Nephron (organoid): ENCODE data around the gene CFB.

ENCODE experiments used
- H3K27ac Mint-ChIP-seq, 3 experiments: 2 replicates each; pipeline ENCODE4 v1.8.0; 2020; ENCODE audit warnings: mixed read lengths in 3 of 3, mild to moderate bottlenecking in 2 of 3, moderate library complexity in 1 of 3
- H3K27me3 Mint-ChIP-seq: 2 replicates; pipeline ENCODE4 v1.8.0; 2021; ENCODE audit warnings: low read depth, mild to moderate bottlenecking, moderate library complexity, mixed read lengths
- H3K36me3 Mint-ChIP-seq: 2 replicates; pipeline ENCODE4 v1.8.0; 2020; ENCODE audit warnings: low read depth, mixed read lengths
- H3K4me1 Mint-ChIP-seq: 2 replicates; pipeline ENCODE4 v1.8.0; 2020; ENCODE audit warnings: mixed read lengths
- H3K4me3 Mint-ChIP-seq, 3 experiments: 2 replicates each; pipeline ENCODE4 v1.8.0; 2020; ENCODE audit warnings: mild to moderate bottlenecking in 3 of 3, mixed read lengths in 3 of 3, moderate library complexity in 2 of 3
- H3K9me3 Mint-ChIP-seq: 2 replicates; pipeline ENCODE4 v1.8.0; 2020; ENCODE audit warnings: mixed read lengths
- CTCF ChIP-seq, 3 experiments: fragments of 200-600 bp; sonication (generic); IDR thresholded peaks; one replicate each; pipeline ENCODE4 v1.5.0; 2021; ENCODE audit warnings: antibody characterized with exemption in 3 of 3; ENCODE audit not compliant: unreplicated experiment in 3 of 3

The CFB gene

GRCh38 chr6:31920811-31921210 is 25.1 kb upstream of the CFB start:
- no peak overlapping the region for H3K4me3 Mint-ChIP-seq
- no peaks in the 10 kb centered on the region for H3K4me1 Mint-ChIP-seq
- H3K9me3 Mint-ChIP-seq: no peaks in the 10 kb centered on the region
- no peaks in the 10 kb centered on the region for H3K27me3 Mint-ChIP-seq
- no peak for TF ChIP-seq CTCF (IDR thresholded peaks at IDR 0.05; ENCODE audit: unreplicated experiment in 3 of 3)
- H3K36me3 Mint-ChIP-seq: no peaks in the 10 kb centered on the region
- H3K27ac Mint-ChIP-seq: no peak overlapping the region

- H3K27ac Mint-ChIP-seq: no peak overlapping the region
- H3K4me1 Mint-ChIP-seq: peaks cover 4% of the 10 kb centered on the region
- H3K4me3 Mint-ChIP-seq: no peak overlapping the region
- H3K36me3 Mint-ChIP-seq: no peaks in the 10 kb centered on the region
- H3K27me3 Mint-ChIP-seq: no peaks in the 10 kb centered on the region
- no peaks in the 10 kb centered on the region for H3K9me3 Mint-ChIP-seq
- no peak for TF ChIP-seq CTCF (IDR thresholded peaks at IDR 0.05; ENCODE audit: unreplicated experiment in 3 of 3)
These were observed 23.0 kb upstream of the CFB start for GRCh38 chr6:31922942-31923341.

GRCh38 chr6:31927242-31927862 is 18.5 kb upstream of the CFB start, which contains the start of gene C2:
Gene C2 (plus strand): TSS chr6:31927717. CDS start chr6:31927753, 36 bp downstream.
- Mint-ChIP-seq H3K36me3 (no peaks in the 10 kb centered on the region), H3K27me3 (peaks cover 6% of the 10 kb centered on the region), H3K9me3 (no peaks in the 10 kb centered on the region), H3K4me1 (peaks cover 10% of the 10 kb centered on the region), H3K4me3 (peak within 1 kb of the TSS in 1 of 3 experiments; percentile 4), H3K27ac (peak within 1 kb of the TSS in 1 of 3 experiments; percentile 51)
- no peak for TF ChIP-seq CTCF (IDR thresholded peaks at IDR 0.05; ENCODE audit: unreplicated experiment in 3 of 3)

- Mint-ChIP-seq H3K4me3 (peak overlapping the region in 1 of 3 experiments; percentile 4), H3K36me3 (no peaks in the 10 kb centered on the region), H3K27ac (peak overlapping the region in 1 of 3 experiments; percentile 51)
These were observed 17.8 kb upstream of the CFB start for GRCh38 chr6:31927863-31928671.

GRCh38 chr6:31928672-31928939 is 17.3 kb upstream of the CFB start:
- Mint-ChIP-seq H3K27ac (no peak overlapping the region), H3K4me1 (peaks cover 10% of the 10 kb centered on the region)
- TF ChIP-seq CTCF (IDR thresholded peaks at IDR 0.05; ENCODE audit: unreplicated experiment in 3 of 3): no peak

More at GRCh38 chr6:31927863-31928671, 17.8 kb upstream of the CFB start:
- TF ChIP-seq CTCF (IDR thresholded peaks at IDR 0.05; ENCODE audit: unreplicated experiment in 3 of 3): no peak
- Mint-ChIP-seq H3K4me1 (peaks cover 10% of the 10 kb centered on the region), H3K27me3 (peaks cover 6% of the 10 kb centered on the region), H3K9me3 (no peaks in the 10 kb centered on the region)

More at GRCh38 chr6:31928672-31928939, 17.3 kb upstream of the CFB start:
- Mint-ChIP-seq H3K27me3 (peaks cover 6% of the 10 kb centered on the region), H3K4me3 (no peak overlapping the region), H3K9me3 (no peaks in the 10 kb centered on the region), H3K36me3 (no peaks in the 10 kb centered on the region)
